OCI-LY3 (cell line): Measurements from ENCODE around the gene WNT7A.
"Not testable (repeated sequence)": the region's sequence is repeated elsewhere in the genome, so short reads cannot be mapped to it uniquely, and the experiment has no call there.

Experiments
- H2AFZ ChIP-seq: fragments of 200-600, 300-600 bp; shearing (Covaris generic); 2 replicates; pipeline ENCODE4 v1.6.0; 2014; ENCODE audit warnings: antibody characterized with exemption, low read depth, low read length
- H3K27ac ChIP-seq: fragments of 200-600, 300-600 bp; sonication (generic); 2 replicates; pipeline ENCODE4 v1.5.1; 2014; ENCODE audit warnings: mild to moderate bottlenecking, low read length, moderate library complexity, mixed read lengths
- H3K27me3 ChIP-seq: fragments of 200-600, 300-600 bp; sonication (generic); 2 replicates; pipeline ENCODE4 v1.6.1; 2014; ENCODE audit warnings: low read depth, low read length, mixed read lengths
- H3K36me3 ChIP-seq: fragments of 200-600, 300-600 bp; sonication (generic); replicated peaks from 2 replicates; pipeline ENCODE3; 2014; ENCODE audit warnings: low read depth, low read length, mixed read lengths
- H3K4me1 ChIP-seq: fragments of 300-600, 200-600 bp; sonication (generic); 2 replicates; pipeline ENCODE4 v1.6.1; 2014; ENCODE audit warnings: low read length, mixed read lengths
- H3K4me2 ChIP-seq: fragments of 200-600, 300-600 bp; sonication (generic); 2 replicates; pipeline ENCODE4 v1.6.1; 2014; ENCODE audit warnings: low read length, mixed read lengths
- H3K4me3 ChIP-seq: fragments of 300-600, 200-600 bp; sonication (generic); 2 replicates; pipeline ENCODE4 v1.5.1; 2014; ENCODE audit warnings: antibody characterized with exemption, mild to moderate bottlenecking, low read length, moderate library complexity
- H3K79me2 ChIP-seq: fragments of 300-600, 200-600 bp; shearing (Covaris generic); 2 replicates; pipeline ENCODE4 v1.6.1; 2014; ENCODE audit warnings: mild to moderate bottlenecking, low read length, mixed read lengths
- H3K9ac ChIP-seq: fragments of 300-600, 200-600 bp; shearing (Covaris generic); 2 replicates; pipeline ENCODE4 v1.6.0; 2014; ENCODE audit warnings: mild to moderate bottlenecking, low read length, moderate library complexity
- H3K9me3 ChIP-seq: fragments of 200-600, 300-600 bp; shearing (Covaris generic); 2 replicates; pipeline ENCODE4 v1.6.1; 2014; ENCODE audit warnings: low read length, mixed read lengths; ENCODE audit not compliant: insufficient read depth
- H4K20me1 ChIP-seq: fragments of 200-600, 300-600 bp; sonication (generic); 2 replicates; pipeline ENCODE4 v1.6.1; 2016; ENCODE audit warnings: low read length, mixed read lengths; ENCODE audit not compliant: insufficient read depth
- EZH2phosphoT487 ChIP-seq: fragments of 200-600 bp; shearing (Covaris generic); IDR thresholded peaks from 2 replicates; pipeline ENCODE4 v1.6.1; 2018; ENCODE audit warnings: antibody characterized with exemption, mixed run types, low read depth
- TF ChIP-seq, protein P1 (sequence below): fragments of 200-600, 300-600 bp; sonication (generic); IDR thresholded peaks from 2 replicates; pipeline ENCODE4 v1.5.1; 2014; ENCODE audit warnings: antibody characterized with exemption, low read length, low read depth

WNT7A gene

DNA sequence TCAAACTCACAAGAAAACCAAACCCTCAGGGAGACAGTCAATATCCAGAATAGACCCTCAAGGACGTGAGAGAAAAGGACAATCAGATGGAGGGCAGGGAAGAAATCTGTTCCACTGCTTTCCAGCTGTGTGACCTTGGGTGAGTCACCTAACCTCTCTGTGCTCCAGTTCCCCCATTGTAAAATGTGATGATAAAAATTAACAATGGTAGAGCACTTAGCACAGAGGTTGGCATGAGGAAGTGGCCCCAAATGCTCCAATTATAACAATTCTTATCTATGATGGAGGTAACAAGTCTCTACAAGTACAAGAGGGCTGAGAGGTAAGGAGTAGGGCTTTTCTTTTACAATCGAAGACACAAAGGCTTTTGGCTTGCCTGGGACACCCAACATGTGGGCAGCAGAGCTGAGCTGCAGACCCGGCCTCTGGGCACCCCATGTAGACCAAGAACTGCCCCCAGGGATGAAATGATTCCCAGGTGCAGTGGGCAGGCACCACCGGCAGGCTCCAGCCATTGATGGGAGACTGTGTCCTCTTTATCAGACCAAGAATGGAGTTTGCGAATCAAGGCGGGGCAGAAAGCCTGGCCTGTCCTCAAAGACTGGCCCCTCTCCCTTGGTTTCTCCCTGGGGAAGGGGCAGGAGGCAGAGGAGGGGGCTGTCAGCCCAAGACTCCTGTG lies 22.0 kb downstream of the WNT7A start:
- Histone ChIP-seq H3K4me3 (no peak overlapping the region), H2AFZ (no peak overlapping the region), H3K27me3 (peaks cover 33% of the 10 kb centered on the region), H3K4me1 (peaks cover 41% of the 10 kb centered on the region), H3K36me3 (no peaks in the 10 kb centered on the region), H4K20me1 (no peaks in the 10 kb centered on the region), H3K9me3 (no peaks in the 10 kb centered on the region), H3K9ac (no peak overlapping the region), H3K79me2 (no peaks in the 10 kb centered on the region), H3K4me2 (no peak overlapping the region), H3K27ac (no peak overlapping the region)
- TF ChIP-seq, protein P1, sequence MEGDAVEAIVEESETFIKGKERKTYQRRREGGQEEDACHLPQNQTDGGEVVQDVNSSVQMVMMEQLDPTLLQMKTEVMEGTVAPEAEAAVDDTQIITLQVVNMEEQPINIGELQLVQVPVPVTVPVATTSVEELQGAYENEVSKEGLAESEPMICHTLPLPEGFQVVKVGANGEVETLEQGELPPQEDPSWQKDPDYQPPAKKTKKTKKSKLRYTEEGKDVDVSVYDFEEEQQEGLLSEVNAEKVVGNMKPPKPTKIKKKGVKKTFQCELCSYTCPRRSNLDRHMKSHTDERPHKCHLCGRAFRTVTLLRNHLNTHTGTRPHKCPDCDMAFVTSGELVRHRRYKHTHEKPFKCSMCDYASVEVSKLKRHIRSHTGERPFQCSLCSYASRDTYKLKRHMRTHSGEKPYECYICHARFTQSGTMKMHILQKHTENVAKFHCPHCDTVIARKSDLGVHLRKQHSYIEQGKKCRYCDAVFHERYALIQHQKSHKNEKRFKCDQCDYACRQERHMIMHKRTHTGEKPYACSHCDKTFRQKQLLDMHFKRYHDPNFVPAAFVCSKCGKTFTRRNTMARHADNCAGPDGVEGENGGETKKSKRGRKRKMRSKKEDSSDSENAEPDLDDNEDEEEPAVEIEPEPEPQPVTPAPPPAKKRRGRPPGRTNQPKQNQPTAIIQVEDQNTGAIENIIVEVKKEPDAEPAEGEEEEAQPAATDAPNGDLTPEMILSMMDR: no peak
- TF ChIP-seq EZH2phosphoT487: no peak

DNA sequence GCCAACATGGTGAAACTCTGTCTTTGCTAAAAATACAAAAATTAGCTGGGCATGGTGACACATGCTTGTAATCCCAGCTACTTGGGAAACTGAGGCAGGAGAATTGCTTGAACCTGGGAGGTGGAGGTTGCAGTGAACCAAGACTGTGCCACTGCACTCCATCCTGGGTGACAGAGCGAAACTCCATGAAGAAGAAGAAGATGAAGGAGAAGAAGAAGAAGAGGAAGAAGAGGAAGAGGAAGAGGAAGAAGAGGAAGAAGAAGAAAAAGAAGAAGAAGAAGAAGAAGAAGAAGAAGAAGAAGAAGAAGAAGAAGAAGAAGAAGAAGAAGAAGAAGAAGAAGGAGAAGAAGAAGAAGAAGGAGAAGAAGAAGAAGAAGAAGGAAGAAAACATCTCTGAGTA lies 23.2 kb downstream of the WNT7A start:
- H3K79me2 ChIP-seq, H3K4me3 ChIP-seq, H3K27ac ChIP-seq, H3K36me3 ChIP-seq, H3K4me2 ChIP-seq, H3K9me3 ChIP-seq, H4K20me1 ChIP-seq, H3K9ac ChIP-seq, H2AFZ ChIP-seq: not testable (repeated sequence)
- peaks cover 24% of the 10 kb centered on the region for H3K27me3 ChIP-seq
- H3K4me1 ChIP-seq: peaks cover 48% of the 10 kb centered on the region

DNA sequence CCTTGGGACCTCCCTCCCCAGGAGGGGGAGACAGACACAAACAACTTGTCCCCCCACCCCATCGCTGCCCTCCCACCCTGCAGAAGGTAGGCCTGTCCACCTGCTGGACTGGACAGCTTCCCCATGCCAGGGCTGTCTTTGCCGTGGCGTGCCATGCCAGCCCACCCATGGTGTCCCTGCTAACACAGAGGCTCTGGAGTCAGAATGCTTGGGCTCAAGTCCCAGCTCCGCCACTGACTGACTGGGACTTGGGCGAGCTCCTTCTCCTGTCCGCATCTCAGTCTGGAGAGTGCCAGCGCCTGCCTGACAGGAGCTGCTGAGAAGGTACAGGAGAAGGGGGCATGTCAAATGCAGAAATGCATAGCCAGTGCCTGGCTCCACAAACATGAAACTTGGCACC lies 23.9 kb downstream of the WNT7A start:
- Histone ChIP-seq H3K9me3 (no peaks in the 10 kb centered on the region), H3K27ac (no peak overlapping the region), H3K79me2 (no peaks in the 10 kb centered on the region), H4K20me1 (no peaks in the 10 kb centered on the region), H3K36me3 (no peaks in the 10 kb centered on the region), H3K4me2 (no peak overlapping the region), H3K4me3 (no peak overlapping the region), H3K9ac (no peak overlapping the region), H3K27me3 (peaks cover 20% of the 10 kb centered on the region), H2AFZ (no peak overlapping the region), H3K4me1 (peaks cover 48% of the 10 kb centered on the region)
- TF ChIP-seq, protein P1: no peak
- no peak for TF ChIP-seq EZH2phosphoT487

DNA sequence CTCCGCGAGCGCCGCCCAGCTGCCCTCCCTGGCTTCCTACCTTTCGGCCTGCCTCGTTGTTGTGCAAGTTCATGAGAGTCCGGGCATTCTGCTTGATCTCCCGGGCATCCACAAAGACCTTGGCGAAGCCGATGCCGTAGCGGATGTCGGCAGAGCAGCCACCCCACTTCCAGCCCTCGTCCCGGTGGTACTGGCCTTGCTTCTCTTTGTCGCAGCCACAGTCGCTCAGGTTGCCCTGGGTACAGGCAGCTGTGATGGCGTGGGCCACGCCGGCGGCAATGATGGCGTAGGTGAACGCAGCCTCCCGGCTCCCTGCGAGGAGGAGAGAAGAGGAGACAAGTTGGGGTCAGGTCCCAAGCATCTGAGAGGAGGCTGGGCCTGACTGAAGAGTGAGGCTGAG lies 25.4 kb downstream of the WNT7A start:
- H2AFZ ChIP-seq: no peak overlapping the region
- no peak overlapping the region for H3K27ac ChIP-seq
- H3K36me3 ChIP-seq: no peaks in the 10 kb centered on the region
- no peak overlapping the region for H3K4me2 ChIP-seq
- no peaks in the 10 kb centered on the region for H3K9me3 ChIP-seq
- H3K79me2 ChIP-seq: no peaks in the 10 kb centered on the region
- H3K9ac ChIP-seq: no peak overlapping the region
- TF ChIP-seq EZH2phosphoT487: no peak
- TF ChIP-seq, protein P1: no peak
- peaks cover 13% of the 10 kb centered on the region for H3K27me3 ChIP-seq
- no peak overlapping the region for H3K4me3 ChIP-seq
- H3K4me1 ChIP-seq: peaks cover 33% of the 10 kb centered on the region
- H4K20me1 ChIP-seq: no peaks in the 10 kb centered on the region
